GM10266 (cell line): ENCODE data around the gene PLXNB2.
"Not testable (repeated sequence)": the region's sequence is repeated elsewhere in the genome, so short reads cannot be mapped to it uniquely, and the experiment has no call there.

ENCODE experiments used
- DNase-seq: peaks from one replicate; pipeline ENCODE4 v3.0.0; 2012; ENCODE audit errors: extremely low spot score
- TF ChIP-seq, protein P1 (sequence below): IDR thresholded peaks from 2 replicates; pipeline ENCODE4 v1.5.1; 2012; ENCODE audit warnings: mild to moderate bottlenecking, low read depth; ENCODE audit not compliant: control insufficient read depth, insufficient read depth; ENCODE audit errors: missing control alignments

The PLXNB2 gene

DNA sequence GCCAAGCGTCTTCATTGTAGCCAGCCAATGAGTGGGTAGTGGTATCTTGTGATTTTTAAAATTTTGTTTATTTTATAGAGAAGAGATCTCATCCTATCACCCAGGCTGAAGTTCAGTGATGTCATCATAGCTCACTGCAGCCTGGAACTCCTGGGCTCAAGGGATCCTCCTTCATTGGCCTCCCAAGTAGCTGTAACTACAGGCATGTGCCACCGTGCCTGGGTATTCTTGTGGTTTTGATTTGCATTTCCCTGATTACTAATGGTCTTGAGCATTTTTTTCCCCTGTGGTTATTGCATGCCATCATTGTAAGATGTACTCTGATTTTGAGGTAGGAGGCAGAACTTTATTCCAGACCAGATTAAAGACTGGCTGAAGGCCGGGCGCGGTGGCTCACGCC is 21.8 kb upstream of the PLXNB2 start:
- TF ChIP-seq, protein P1, sequence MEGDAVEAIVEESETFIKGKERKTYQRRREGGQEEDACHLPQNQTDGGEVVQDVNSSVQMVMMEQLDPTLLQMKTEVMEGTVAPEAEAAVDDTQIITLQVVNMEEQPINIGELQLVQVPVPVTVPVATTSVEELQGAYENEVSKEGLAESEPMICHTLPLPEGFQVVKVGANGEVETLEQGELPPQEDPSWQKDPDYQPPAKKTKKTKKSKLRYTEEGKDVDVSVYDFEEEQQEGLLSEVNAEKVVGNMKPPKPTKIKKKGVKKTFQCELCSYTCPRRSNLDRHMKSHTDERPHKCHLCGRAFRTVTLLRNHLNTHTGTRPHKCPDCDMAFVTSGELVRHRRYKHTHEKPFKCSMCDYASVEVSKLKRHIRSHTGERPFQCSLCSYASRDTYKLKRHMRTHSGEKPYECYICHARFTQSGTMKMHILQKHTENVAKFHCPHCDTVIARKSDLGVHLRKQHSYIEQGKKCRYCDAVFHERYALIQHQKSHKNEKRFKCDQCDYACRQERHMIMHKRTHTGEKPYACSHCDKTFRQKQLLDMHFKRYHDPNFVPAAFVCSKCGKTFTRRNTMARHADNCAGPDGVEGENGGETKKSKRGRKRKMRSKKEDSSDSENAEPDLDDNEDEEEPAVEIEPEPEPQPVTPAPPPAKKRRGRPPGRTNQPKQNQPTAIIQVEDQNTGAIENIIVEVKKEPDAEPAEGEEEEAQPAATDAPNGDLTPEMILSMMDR: no peak
- DNase-seq: no peak

DNA sequence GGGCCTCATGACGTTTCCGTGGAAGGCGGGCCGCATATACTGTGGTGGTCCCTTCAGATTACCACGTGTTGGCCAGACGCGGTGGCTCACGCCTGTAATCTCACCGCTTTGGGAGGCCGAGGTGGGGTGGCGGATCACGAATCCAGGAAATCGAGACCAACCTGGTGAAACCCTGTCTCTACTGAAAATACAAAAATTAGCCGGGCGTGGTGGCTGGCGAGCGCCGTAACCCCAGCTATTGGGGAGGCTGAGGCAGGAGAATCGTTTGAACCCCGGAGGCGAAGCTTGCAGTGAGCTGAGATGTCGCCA is 20.2 kb upstream of the PLXNB2 start:
- TF ChIP-seq, protein P1: no peak
- DNase-seq: no peak

DNA sequence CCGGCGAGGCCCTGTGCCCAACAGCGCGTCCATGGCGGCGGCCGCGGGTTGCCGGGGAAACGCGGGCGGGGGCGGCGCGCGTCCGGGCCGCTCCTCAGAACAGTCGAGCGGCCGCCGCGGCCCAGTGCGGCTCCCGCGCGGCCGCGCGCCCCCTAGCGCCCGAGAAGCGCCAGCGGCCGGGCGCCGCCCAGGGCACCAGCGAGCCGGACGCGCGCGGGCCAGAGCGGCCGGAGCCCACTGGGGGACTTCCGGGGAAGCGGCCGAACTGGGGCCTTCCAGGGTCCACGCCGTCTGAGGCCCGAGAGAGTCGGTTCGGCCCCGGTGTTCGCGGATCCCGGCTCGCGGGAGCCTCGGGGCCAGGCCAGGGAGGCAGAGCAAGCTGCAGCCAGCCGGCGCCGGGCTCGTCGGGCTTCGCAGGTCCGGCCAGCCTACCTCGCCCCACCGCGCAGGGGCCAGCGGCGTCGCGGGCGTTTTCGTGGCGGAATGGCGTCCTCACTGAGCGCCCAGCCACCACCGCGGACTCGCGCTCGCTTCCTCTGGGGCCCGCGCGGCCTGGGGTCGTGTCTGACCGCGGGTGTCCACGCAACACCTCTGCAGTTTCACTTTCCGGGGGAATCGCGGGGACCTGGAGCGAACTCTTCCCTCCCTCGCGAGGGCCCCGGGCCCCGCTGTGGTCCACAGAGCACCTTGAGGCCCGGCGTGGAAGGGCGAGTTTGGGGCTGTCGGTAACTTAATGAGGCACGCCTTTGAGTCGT is 19.7 kb upstream of the PLXNB2 start, which contains the start of gene DENND6B:
Gene DENND6B, minus strand, starts transcription at position 57 of the 755 bp plus-strand sequence. Its CDS starts 24 bp downstream, at position 33.
- DNase-seq: peak; percentile 97
- TF ChIP-seq, protein P1: peak; percentile 86

DNA sequence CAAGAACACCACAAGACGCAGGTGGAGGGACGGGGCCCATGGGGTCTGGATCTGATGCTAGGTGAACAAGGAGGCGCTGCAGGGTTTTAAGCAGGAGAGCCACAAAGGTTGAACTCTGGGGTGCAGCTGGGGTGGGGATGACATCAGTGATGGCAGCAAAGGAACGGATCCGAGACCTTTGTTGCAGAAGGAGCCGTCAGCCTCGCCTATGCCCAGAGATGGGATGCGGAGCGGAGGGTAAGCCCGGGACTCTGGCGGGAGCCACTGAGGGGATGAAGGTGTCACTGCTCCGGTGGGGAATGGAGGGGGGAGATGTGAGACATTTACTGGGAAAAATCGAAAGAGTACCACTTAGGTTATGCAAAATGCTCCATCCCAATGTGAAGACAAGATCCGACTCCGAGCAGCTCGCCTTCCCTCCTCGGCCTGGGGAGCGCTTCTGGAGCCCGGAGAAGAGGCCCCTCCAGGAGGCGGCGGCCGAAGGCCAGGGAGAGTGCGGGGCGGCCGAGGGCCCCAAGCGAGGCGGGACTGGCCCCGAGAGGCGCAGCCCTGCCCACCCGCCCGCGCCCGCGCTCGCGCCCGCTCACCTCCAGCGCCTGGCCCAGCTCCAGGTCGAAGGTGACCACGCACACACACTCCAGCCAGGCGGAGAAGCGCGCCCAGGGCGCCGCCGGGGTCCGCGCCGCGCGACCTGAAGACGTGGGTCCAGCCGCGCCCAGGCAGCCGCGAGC is 18.9 kb upstream of the PLXNB2 start:
- TF ChIP-seq, protein P1: no peak
- DNase-seq: peak; percentile 14

DNA sequence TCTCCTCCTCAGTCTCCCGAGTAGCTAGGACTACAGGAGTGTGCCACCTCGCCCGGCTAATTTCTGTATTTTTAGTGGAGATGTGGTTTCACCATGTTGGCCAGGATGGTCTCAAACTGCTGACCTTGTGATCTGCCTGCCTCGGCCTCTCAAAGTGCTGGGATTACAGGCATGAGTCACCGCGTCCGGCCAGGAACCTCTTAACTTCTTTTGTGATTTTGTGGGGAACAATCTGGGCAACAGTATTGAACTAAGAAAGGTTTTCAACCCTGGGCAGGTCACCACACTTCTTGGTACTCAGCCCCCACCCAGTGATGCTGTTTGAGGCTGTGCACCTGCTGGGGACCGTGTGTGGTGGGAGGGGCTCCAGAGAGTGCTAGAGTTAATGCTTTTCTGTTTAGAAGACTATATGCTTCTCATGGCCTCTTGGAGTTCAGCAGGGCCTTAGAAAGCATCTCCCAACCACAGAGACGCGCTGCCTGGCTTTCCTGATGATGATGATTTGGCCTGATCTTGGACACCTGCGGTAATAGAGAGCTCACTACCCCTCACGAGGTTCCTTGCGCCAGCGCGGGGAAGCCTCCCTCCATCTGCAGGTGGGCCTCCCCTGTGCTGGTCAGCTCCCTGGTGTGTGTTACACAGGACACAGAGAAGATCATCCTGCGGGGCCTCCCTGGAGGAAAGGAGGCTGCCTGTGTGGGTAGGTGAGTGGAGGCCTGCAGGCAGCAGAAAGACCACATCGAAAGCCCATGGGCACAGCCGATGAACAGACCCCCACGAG is 18.2 kb upstream of the PLXNB2 start:
- DNase-seq: peak; percentile 20
- TF ChIP-seq, protein P1: no peak

DNA sequence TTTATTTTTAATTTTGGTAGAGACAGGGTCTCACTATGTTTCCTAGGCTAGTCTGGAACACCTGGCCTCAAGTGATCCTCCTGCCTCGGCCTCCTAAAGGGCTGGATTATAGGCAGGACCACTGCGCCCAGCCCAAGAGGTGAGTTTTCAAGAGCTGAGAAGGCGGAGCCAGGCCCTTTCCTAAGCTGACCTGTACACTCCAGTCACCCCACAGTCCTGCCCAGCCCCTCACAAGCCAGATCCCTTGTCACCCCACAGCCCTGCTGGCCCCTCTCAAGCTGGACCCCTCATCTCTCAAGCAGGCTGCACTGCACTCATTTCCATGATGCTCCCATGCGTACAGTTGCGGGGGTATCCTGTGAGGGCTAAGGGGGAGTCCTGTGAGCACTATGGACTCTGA is 16.5 kb upstream of the PLXNB2 start:
- TF ChIP-seq, protein P1: no peak
- DNase-seq: peak; percentile 9

DNA sequence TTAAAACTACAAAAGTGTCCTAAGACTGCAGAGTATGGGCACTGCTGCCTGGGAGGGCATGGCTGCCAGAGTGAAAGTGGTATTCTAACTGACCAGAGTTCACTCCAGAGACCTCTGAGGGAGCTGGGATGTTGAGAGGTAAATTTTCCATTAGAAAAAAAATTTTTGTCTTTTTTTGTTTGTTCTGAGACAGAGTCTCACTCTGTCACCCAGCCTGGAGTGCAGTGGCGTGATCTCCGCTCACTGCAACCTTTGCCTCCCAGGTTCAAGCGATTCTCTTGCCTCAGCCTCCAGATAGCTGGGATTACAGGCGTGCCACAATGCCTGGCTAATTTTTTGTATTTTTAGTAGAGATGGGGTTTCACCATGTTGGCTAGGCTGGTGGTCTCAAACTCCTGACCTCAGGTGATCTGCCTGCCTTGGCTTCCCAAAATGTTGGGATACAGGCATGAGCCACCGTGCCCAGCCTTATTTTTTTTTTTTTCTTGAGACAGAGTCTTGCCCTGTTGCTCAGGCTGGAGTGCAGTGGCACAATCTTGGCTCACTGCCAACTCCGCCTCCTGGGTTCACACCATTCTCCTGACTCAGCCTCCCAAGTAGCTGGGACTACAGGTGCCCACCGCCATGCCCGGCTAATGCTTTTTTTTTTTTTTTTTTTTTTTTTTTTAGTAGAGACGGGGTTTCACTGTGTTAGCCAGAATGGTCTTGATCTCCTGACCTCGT is 15.1 kb upstream of the PLXNB2 start:
- DNase-seq: not testable (repeated sequence)
